ENCODE data around the gene FOXO6. TPM values are rescaled to one million over a fixed set of nuclear protein-coding genes. Genes with fewer than 3 reads are reported as not detected.
A peak's percentile ranks its signal among the peaks of the same experiment; 100 is the strongest.

Gene FOXO6
- total RNA-seq, 3 donors from 2014 or later = 0.98 to 1.3 TPM; not detected in 1

DNA sequence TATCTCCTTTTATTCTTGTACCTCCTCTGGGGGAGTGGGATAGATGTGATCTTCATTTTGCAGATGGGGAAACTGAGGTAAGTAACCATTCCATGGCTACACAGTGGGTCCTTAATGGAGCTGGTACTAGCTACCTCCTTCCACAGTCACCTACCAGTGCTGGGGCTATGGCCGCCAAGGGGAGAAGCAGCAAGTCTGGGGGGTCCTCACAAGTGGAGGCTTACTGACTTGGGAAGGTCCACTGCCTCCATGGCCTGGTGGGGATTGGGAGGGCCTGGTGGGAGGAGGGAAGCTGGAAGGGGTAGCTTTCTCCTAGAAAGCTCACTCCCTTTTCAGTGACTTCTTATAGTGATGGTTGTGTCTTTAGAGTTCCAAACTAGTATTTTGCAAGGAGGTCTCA, 5.9 kb upstream of the FOXO6 start:
- peaks cover 7 to 9% of the 10 kb centered on the region in 2 donors for H3K4me1 ChIP-seq
- no peak overlapping the region for H3K4me3 ChIP-seq
- no peak for DNase-seq (ENCODE audit: low spot score in 2 of 2)
- TF ChIP-seq, protein P1, sequence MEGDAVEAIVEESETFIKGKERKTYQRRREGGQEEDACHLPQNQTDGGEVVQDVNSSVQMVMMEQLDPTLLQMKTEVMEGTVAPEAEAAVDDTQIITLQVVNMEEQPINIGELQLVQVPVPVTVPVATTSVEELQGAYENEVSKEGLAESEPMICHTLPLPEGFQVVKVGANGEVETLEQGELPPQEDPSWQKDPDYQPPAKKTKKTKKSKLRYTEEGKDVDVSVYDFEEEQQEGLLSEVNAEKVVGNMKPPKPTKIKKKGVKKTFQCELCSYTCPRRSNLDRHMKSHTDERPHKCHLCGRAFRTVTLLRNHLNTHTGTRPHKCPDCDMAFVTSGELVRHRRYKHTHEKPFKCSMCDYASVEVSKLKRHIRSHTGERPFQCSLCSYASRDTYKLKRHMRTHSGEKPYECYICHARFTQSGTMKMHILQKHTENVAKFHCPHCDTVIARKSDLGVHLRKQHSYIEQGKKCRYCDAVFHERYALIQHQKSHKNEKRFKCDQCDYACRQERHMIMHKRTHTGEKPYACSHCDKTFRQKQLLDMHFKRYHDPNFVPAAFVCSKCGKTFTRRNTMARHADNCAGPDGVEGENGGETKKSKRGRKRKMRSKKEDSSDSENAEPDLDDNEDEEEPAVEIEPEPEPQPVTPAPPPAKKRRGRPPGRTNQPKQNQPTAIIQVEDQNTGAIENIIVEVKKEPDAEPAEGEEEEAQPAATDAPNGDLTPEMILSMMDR (IDR thresholded peaks at IDR 0.05) = no peak
- TF ChIP-seq POLR2A (IDR thresholded peaks at IDR 0.05) = no peak
- no peak for TF ChIP-seq POLR2AphosphoS5 (IDR thresholded peaks at IDR 0.05)
- H3K36me3 ChIP-seq = no peaks in the 10 kb centered on the region
- intact Hi-C loops (cut with DNase I; ENCODE audit: low total_unique reads) = no loop called here
- H3K27ac ChIP-seq = no peak overlapping the region
- H3K27me3 ChIP-seq = no peaks in the 10 kb centered on the region
- no peaks in the 10 kb centered on the region for H3K9me3 ChIP-seq

DNA sequence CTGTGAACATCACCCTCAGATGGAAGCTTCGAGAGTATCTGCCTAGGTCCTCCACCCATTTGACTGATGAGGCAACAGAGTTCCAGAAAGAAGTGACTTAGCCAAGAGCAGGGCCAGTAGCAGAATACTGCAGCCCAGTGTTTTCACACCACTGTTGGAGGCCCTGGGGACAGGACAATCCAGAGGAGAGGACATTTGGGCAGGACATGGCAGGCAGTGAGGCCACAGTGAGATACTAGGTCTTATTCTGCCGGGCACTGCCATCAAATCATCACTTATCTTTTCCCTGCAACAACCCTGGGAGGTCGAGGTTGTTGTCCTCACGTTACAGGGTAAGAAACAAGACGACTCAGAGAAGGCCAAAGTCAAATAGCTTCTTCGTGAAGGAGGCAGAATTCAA, 5.5 kb upstream of the FOXO6 start:
- DNase-seq (ENCODE audit: low spot score in 2 of 2) = no peak
- TF ChIP-seq, protein P1 (IDR thresholded peaks at IDR 0.05) = no peak
- TF ChIP-seq POLR2AphosphoS5 (IDR thresholded peaks at IDR 0.05) (no peak), POLR2A (IDR thresholded peaks at IDR 0.05) (no peak)
- intact Hi-C loops (cut with DNase I; ENCODE audit: low total_unique reads) = no loop called here
- Histone ChIP-seq H3K27me3 (no peaks in the 10 kb centered on the region), H3K9me3 (no peaks in the 10 kb centered on the region), H3K36me3 (no peaks in the 10 kb centered on the region), H3K4me1 (peaks cover 7 to 13% of the 10 kb centered on the region in 2 donors), H3K4me3 (no peak overlapping the region), H3K27ac (no peak overlapping the region)

DNA sequence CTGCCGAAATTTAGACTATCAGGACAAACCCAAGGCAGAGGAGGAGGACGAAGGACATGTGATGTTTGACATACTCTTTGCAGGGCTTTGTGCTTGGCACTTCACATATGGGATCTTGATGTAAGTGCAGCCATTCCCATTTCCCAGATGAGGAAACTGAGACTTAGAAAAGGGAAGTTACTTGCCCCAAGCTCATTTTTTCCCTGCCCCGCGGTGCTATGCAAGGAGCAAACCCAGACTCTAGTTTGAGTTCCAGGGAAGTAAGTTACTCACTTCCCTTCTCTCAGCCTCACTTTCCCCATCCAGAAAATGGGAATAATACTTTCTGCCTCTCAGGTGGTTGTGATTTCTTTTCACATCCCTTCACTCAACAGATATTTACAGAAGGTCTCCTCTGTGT, 4.5 kb upstream of the FOXO6 start:
- DNase-seq (ENCODE audit: low spot score in 2 of 2) = no peak
- H3K9me3 ChIP-seq = no peaks in the 10 kb centered on the region
- no peak overlapping the region for H3K4me3 ChIP-seq
- TF ChIP-seq, protein P1 (IDR thresholded peaks at IDR 0.05) = no peak
- TF ChIP-seq POLR2A (IDR thresholded peaks at IDR 0.05) = no peak
- TF ChIP-seq POLR2AphosphoS5 (IDR thresholded peaks at IDR 0.05) = no peak
- H3K4me1 ChIP-seq = peaks cover 7 to 14% of the 10 kb centered on the region in 2 donors
- no peaks in the 10 kb centered on the region for H3K27me3 ChIP-seq
- intact Hi-C loops (cut with DNase I; ENCODE audit: low total_unique reads) = no loop called here
- H3K36me3 ChIP-seq = no peaks in the 10 kb centered on the region
- H3K27ac ChIP-seq = no peak overlapping the region

DNA sequence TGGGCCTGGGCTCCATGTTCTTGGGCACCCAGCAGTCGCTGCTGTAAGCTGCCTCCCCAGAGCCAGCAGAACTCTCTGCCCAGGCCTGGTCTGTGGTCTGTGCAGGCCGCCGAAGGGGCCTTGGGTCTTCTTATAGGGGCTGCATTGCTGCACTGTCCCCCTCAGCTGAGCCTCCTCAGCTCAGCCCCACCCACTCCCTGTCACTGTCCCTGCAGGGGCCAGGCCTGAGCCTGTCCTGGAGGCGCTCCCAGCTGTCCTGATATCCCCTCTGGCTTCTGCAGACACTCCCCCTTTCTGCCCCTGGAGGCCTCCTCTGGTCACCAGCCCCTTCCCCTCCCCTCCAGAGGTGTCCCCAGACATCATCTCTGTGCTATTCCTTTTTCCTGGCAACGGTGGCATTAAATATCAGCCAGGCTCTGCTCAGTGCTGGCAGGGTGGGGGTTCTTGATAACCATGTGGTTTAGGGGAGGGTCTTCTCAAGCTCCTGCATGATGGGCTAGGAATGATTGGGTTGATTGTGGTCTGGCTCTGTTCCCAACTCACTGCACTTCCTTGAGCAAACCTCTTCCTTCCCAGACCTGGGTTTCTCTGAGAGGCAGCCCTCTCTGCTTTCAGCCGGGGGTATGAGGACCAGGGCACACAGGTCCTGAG, 3.7 kb upstream of the FOXO6 start:
- DNase-seq (ENCODE audit: low spot score in 2 of 2) = no peak
- Histone ChIP-seq H3K4me3 (no peak overlapping the region), H3K9me3 (no peaks in the 10 kb centered on the region), H3K36me3 (no peaks in the 10 kb centered on the region), H3K27me3 (no peaks in the 10 kb centered on the region), H3K27ac (peak overlapping the region; percentile 40 to 54), H3K4me1 (peaks cover 12 to 19% of the 10 kb centered on the region in 2 donors)
- intact Hi-C loops (cut with DNase I; ENCODE audit: low total_unique reads) = no loop called here
- TF ChIP-seq POLR2A (IDR thresholded peaks at IDR 0.05) = no peak
- TF ChIP-seq, protein P1 (IDR thresholded peaks at IDR 0.05) = no peak
- no peak for TF ChIP-seq POLR2AphosphoS5 (IDR thresholded peaks at IDR 0.05)

DNA sequence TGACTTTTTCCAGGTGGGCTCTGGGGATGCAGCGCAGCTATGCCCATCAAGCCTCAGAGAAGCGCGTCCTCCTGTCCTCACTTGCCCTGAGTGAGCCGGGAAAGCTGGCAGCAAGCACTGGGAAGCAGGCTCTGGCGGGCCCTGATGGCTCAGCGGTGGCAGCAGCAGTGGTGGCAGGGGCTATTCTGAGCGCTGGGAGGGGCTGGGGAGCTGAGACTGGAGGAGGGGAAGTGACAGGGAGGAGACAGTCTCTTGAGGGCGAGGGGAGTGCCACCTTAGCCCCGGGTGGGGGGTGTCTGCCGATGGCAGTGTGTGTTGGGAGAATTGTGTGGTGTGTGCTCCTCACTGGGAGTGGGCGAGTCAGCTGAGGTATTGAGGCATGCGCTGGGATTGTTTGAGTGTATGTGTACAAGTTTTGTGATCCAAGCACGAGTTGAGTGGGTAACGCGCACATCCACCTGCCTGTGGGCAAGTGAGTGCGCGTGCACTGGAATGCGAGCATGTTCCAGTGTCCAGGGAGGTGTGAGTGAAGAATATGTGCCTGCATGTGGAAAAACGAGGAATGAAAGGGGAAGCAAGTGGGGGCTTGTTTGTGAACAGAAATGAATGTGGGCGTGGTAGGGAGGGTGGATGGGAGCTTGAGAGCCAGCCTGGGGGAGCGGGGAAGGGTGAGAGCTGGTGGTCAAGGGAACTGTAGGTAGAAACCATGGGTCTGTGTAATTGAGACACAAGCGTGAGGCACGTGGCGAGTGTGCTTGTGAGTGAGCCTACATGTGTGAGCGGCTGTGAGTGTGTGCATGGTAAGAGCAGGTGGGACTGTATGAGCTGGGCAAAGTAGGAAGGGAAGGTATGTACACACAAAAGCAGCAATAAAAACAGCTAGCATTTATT, 2.9 kb upstream of the FOXO6 start:
- peaks cover 12 to 21% of the 10 kb centered on the region in 2 donors for H3K4me1 ChIP-seq
- no peaks in the 10 kb centered on the region for H3K36me3 ChIP-seq
- TF ChIP-seq POLR2A (IDR thresholded peaks at IDR 0.05) (no peak), POLR2AphosphoS5 (IDR thresholded peaks at IDR 0.05) (no peak)
- TF ChIP-seq, protein P1 (IDR thresholded peaks at IDR 0.05) = no peak
- no peaks in the 10 kb centered on the region for H3K27me3 ChIP-seq
- no peaks in the 10 kb centered on the region for H3K9me3 ChIP-seq
- H3K27ac ChIP-seq = peak overlapping the region; percentile 40 to 54
- H3K4me3 ChIP-seq = no peak overlapping the region
- intact Hi-C loops (cut with DNase I; ENCODE audit: low total_unique reads) = no loop called here
- no peak for DNase-seq (ENCODE audit: low spot score in 2 of 2)
